GM08714 (cell line): ENCODE data around the gene PODXL2.
"Not testable (repeated sequence)": the region's sequence is repeated elsewhere in the genome, so short reads cannot be mapped to it uniquely, and the experiment has no call there.

Experiments
- H3K4me3 ChIP-seq: fragments of 200-500 bp; sonication (Bioruptor generic); 2 replicates; pipeline ENCODE4 v1.5.1; 2014; ENCODE audit warnings: mild to moderate bottlenecking, low read length, inconsistent platforms
- ZNF274 ChIP-seq: IDR thresholded peaks from 2 replicates; pipeline ENCODE4 v1.6.1; 2012; ENCODE audit warnings: mild to moderate bottlenecking, low read depth, low read length

Gene PODXL2

GRCh38 chr3:127694467-127695215 lies 65.7 kb downstream of the PODXL2 start:
- TF ChIP-seq ZNF274, result no peak
- no peak overlapping the region for H3K4me3 ChIP-seq

GRCh38 chr3:127697551-127698240 lies 68.7 kb downstream of the PODXL2 start:
- no peak for TF ChIP-seq ZNF274
- no peak overlapping the region for H3K4me3 ChIP-seq

DNA sequence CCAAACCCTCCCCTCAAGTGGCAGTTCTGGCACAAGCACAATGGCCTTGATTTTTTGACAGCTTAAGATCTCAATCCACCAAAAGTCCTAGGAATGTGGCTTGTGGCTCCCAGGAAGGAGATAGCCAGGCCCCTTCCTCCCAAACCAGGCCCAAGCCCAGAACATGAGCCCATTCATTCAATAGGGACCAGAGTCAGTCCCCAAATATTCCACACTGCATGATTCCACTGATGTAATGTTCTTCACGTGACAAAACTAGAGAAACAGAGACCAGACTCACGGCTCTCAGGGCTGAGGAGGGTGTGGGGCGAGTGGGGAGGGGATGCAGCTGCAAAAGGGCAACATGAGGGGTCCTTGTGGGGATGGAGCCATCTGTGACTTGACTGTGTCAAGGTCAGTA lies 69.3 kb downstream of the PODXL2 start:
- no peak overlapping the region for H3K4me3 ChIP-seq
- TF ChIP-seq ZNF274, result no peak

GRCh38 chr3:127698691-127699415 lies 69.9 kb downstream of the PODXL2 start:
- TF ChIP-seq ZNF274, result no peak
- H3K4me3 ChIP-seq, result no peak overlapping the region

- no peak overlapping the region for H3K4me3 ChIP-seq
- no peak for TF ChIP-seq ZNF274
Measured at GRCh38 chr3:127699416-127700300, 70.7 kb downstream of the PODXL2 start.

GRCh38 chr3:127700406-127700805 lies 71.4 kb downstream of the PODXL2 start:
- no peak for TF ChIP-seq ZNF274
- H3K4me3 ChIP-seq, result no peak overlapping the region

DNA sequence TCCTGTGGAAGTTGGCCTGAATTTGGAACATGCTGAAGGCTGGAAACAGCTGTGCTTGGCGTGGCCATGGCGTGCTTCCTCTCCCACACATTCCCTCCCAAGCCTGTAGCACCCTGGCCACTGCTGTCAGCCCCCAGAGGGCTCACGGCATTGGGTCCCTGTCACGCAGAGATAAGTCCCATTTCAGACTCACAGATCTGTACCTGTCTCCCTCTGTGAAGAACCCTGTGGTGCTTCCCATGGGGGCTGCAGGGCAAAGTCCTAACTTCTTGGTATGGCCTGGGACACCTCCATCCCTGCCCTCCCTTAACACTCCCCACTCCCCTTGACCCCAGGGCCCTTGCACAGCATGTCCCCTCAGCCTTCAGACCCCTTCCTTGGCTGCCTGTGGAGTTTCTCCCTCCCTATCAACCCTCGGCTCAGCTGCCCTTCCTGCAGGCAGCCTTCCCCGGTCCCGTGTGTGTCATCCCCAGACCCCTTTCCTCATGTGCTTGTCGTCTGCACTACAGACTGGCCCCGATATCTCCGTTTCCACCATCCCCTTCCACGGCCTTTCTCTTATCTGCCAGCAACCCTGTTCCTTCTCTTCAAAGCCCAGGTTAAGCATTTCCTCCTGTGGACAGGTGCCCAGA lies 72.4 kb downstream of the PODXL2 start:
- no peak overlapping the region for H3K4me3 ChIP-seq
- TF ChIP-seq ZNF274, result no peak

DNA sequence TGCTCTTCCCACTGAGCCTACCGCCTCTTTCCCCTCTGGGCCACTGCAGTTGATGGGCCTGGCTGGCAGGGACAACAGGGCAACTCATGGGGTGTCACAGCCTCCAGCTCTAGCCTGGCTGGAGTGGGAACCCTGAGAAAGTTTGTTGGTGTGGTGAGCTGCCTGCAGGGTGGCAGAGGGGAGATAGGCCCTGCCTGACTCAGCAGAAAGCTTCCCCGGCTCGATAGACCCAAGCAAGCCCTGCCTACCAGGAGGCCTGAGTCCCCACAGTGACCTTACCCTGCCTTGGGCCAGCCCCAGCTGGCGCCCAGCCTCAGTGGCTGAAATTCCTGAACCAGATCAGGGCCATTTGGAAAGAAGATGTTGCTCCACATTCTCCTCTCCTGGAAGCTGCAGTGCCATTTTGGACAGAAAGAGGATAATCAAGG lies 73.2 kb downstream of the PODXL2 start:
- no peak for TF ChIP-seq ZNF274
- no peak overlapping the region for H3K4me3 ChIP-seq

GRCh38 chr3:127704840-127705239 lies 75.9 kb downstream of the PODXL2 start:
- H3K4me3 ChIP-seq, result not testable (repeated sequence)

- no peak for TF ChIP-seq ZNF274
- no peak overlapping the region for H3K4me3 ChIP-seq
Measured at GRCh38 chr3:127706312-127706711, 77.3 kb downstream of the PODXL2 start.

GRCh38 chr3:127706785-127707351 lies 77.9 kb downstream of the PODXL2 start:
- H3K4me3 ChIP-seq, result no peak overlapping the region
- TF ChIP-seq ZNF274, result no peak

DNA sequence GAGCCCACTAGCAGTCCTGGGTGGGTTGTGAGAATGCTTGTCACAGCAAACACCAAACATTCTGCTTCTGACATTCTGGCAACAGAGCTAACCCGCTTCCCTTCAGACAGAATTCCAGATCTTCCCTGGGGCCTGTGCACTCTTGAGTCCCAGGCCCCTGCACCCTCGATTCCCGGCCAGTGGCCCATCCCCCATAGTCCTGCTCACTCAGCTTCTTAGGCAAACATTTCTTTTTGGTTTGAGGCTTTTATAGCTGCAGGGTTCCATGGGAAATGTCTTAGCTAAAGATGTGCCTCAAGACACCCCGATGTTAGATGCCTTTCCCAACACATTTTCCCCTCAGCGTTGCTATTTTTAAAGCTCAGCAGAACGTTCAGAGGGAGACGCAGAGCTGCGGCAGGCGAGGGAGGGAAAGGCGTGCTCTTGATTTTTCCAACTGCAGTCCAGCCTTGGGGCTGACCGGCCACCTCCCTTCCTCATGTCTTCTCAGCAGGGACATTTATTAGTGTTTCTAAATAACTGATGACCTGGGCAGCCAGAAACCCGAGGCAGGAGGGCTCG lies 78.9 kb downstream of the PODXL2 start:
- no peak overlapping the region for H3K4me3 ChIP-seq
- TF ChIP-seq ZNF274, result no peak

- H3K4me3 ChIP-seq, result no peak overlapping the region
- no peak for TF ChIP-seq ZNF274
Measured at GRCh38 chr3:127708837-127709236, 79.9 kb downstream of the PODXL2 start.
